SK-N-SH treated with all-trans-retinoic acid at 6 μM for 48 hours (cell line): Measurements from ENCODE around the gene EIF6.

Experiments
- ARNTL ChIP-seq: fragments of 450-650 bp; formaldehyde crosslinking; IDR thresholded peaks from 2 replicates; pipeline ENCODE4 v1.5.0; 2020; ENCODE audit warnings: low read depth, mild to moderate bottlenecking, moderate library complexity, borderline replicate concordance
- BACH2 ChIP-seq: fragments of 250-450 bp; sonication (Bioruptor Pico); IDR thresholded peaks from 2 replicates; pipeline ENCODE4 v1.9.0; 2021; ENCODE audit warnings: mild to moderate bottlenecking, borderline replicate concordance
- ESRRG ChIP-seq: fragments of 250-450 bp; sonication (Bioruptor Pico); IDR thresholded peaks from 2 replicates; pipeline ENCODE4 v1.6.1; 2021; ENCODE audit warnings: mild to moderate bottlenecking
- ISL1 ChIP-seq: fragments of 250-450 bp; sonication (Bioruptor Pico); IDR thresholded peaks from 2 replicates; pipeline ENCODE4 v2.1.2; 2022; ENCODE audit warnings: mild to moderate bottlenecking, moderate library complexity
- OSR1 ChIP-seq: fragments of 250-450 bp; sonication (Bioruptor Pico); IDR thresholded peaks from 2 replicates; pipeline ENCODE4 v1.8.0; 2022; ENCODE audit warnings: moderate library complexity, mild to moderate bottlenecking, inconsistent platforms
- PPARA ChIP-seq: fragments of 250-450 bp; sonication (Bioruptor Pico); IDR thresholded peaks from 2 replicates; pipeline ENCODE4 v1.5.0; 2020; ENCODE audit warnings: mild to moderate bottlenecking, borderline replicate concordance
- ZFP3 ChIP-seq: fragments of 250-450 bp; sonication (Bioruptor Pico); IDR thresholded peaks from 2 replicates; pipeline ENCODE4 v1.5.0; 2020; ENCODE audit warnings: mild to moderate bottlenecking, moderate library complexity
- ZFP30 ChIP-seq: fragments of 450-650 bp; formaldehyde crosslinking; IDR thresholded peaks from 2 replicates; pipeline ENCODE4 v1.5.0; 2022; ENCODE audit warnings: mild to moderate bottlenecking, moderate library complexity
- TF ChIP-seq, protein P1 (sequence below): fragments of 250-450 bp; sonication (Bioruptor Pico); IDR thresholded peaks from 2 replicates; pipeline ENCODE4 v1.8.0; 2020; ENCODE audit warnings: mild to moderate bottlenecking, moderate library complexity, borderline replicate concordance
- TF ChIP-seq, protein P2 (sequence below): fragments of 250-450 bp; sonication (Bioruptor Pico); IDR thresholded peaks from 2 replicates; pipeline ENCODE4 v1.8.0; 2021; ENCODE audit warnings: low read depth, mild to moderate bottlenecking, moderate library complexity, borderline replicate concordance
- TF ChIP-seq, protein P3 (sequence below): fragments of 250-450 bp; sonication (Bioruptor Pico); IDR thresholded peaks from 2 replicates; pipeline ENCODE4 v1.5.1; 2021; ENCODE audit warnings: mild to moderate bottlenecking, moderate library complexity

DNA sequence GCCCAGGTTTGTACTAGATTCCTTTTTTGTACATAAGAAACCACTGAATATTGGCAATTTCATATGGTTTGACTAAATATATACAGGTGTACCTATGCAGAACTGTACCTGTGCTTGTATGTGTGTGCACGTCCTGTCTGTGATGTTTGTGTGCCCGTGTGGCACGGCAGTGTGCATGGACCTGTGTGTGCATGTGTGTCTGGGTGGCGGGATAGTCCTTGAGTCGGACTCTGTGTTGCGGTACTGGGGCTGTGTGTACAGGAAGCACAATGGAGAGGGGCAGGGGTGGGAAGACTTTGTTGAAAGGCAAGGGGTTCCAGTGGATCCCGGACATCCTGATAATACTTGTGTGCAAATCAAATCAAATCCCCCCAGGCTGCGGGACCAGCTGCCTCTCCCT, 11.1 kb upstream of the EIF6 start:
- TF ChIP-seq, protein P1, sequence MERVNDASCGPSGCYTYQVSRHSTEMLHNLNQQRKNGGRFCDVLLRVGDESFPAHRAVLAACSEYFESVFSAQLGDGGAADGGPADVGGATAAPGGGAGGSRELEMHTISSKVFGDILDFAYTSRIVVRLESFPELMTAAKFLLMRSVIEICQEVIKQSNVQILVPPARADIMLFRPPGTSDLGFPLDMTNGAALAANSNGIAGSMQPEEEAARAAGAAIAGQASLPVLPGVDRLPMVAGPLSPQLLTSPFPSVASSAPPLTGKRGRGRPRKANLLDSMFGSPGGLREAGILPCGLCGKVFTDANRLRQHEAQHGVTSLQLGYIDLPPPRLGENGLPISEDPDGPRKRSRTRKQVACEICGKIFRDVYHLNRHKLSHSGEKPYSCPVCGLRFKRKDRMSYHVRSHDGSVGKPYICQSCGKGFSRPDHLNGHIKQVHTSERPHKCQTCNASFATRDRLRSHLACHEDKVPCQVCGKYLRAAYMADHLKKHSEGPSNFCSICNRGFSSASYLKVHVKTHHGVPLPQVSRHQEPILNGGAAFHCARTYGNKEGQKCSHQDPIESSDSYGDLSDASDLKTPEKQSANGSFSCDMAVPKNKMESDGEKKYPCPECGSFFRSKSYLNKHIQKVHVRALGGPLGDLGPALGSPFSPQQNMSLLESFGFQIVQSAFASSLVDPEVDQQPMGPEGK (CRISPR knock-in tag): no peak
- no peak for TF ChIP-seq BACH2 (CRISPR knock-in tag)
- TF ChIP-seq, protein P2, sequence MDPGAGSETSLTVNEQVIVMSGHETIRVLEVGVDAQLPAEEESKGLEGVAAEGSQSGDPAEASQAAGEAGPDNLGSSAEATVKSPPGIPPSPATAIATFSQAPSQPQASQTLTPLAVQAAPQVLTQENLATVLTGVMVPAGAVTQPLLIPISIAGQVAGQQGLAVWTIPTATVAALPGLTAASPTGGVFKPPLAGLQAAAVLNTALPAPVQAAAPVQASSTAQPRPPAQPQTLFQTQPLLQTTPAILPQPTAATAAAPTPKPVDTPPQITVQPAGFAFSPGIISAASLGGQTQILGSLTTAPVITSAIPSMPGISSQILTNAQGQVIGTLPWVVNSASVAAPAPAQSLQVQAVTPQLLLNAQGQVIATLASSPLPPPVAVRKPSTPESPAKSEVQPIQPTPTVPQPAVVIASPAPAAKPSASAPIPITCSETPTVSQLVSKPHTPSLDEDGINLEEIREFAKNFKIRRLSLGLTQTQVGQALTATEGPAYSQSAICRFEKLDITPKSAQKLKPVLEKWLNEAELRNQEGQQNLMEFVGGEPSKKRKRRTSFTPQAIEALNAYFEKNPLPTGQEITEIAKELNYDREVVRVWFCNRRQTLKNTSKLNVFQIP (CRISPR knock-in tag): no peak
- TF ChIP-seq ESRRG: no peak
- TF ChIP-seq OSR1 (CRISPR knock-in tag): no peak
- TF ChIP-seq, protein P3, sequence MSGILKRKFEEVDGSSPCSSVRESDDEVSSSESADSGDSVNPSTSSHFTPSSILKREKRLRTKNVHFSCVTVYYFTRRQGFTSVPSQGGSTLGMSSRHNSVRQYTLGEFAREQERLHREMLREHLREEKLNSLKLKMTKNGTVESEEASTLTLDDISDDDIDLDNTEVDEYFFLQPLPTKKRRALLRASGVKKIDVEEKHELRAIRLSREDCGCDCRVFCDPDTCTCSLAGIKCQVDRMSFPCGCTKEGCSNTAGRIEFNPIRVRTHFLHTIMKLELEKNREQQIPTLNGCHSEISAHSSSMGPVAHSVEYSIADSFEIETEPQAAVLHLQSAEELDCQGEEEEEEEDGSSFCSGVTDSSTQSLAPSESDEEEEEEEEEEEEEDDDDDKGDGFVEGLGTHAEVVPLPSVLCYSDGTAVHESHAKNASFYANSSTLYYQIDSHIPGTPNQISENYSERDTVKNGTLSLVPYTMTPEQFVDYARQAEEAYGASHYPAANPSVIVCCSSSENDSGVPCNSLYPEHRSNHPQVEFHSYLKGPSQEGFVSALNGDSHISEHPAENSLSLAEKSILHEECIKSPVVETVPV (CRISPR knock-in tag): no peak
- TF ChIP-seq ZFP3 (CRISPR knock-in tag): no peak
- TF ChIP-seq ISL1 (CRISPR knock-in tag): no peak
- no peak for TF ChIP-seq PPARA (CRISPR knock-in tag)
- no peak for TF ChIP-seq ZFP30 (CRISPR knock-in tag)
- no peak for TF ChIP-seq ARNTL (CRISPR knock-in tag)
